NCI-H1694 (cell line): ENCODE data around the gene AMER3.
"Not testable (repeated sequence)": the region's sequence is repeated elsewhere in the genome, so short reads cannot be mapped to it uniquely, and the experiment has no call there.

ENCODE experiments used
- DNase-seq: peaks from one replicate; lab custom pipeline; 2025; lab: John Stamatoyannopoulos, UW

The AMER3 gene, protein sequence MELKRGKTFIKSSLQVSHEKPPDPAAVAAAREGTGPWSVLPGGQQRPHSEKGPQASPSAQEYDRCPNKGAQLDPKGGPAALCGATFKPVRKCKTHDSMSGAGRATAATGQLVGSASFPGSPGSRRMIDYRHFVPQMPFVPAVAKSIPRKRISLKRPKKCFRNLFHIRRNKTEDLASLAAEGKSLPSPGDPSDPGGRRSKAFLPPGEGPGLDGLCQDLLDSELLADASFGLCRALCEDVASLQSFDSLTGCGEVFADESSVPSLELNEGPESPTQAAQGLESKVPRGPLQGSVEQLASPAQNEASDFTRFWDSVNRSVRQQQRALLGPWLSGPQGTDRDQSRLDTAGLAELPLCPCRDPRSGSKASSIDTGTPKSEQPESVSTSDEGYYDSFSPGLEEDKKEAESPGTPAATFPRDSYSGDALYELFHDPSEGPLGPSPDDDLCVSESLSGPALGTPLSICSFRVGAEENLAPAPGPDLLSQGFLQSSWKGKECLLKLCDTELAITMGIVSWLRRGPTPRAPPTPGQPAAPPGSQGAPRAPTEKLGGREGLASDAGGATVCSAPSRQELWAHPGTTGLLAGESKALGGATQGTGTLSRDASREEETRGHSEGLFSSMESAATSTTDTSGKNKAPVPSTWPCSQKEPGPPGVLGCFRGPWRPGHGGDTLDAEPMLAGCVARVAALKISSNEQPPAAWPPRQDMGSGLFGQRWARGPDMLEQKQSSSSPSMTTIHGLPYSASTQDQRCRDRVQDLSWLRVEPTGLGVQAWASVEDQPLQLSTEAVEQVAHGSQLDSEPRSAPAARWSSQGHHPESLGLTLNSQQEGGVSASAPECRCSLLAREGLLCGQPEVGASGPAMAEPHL

DNA sequence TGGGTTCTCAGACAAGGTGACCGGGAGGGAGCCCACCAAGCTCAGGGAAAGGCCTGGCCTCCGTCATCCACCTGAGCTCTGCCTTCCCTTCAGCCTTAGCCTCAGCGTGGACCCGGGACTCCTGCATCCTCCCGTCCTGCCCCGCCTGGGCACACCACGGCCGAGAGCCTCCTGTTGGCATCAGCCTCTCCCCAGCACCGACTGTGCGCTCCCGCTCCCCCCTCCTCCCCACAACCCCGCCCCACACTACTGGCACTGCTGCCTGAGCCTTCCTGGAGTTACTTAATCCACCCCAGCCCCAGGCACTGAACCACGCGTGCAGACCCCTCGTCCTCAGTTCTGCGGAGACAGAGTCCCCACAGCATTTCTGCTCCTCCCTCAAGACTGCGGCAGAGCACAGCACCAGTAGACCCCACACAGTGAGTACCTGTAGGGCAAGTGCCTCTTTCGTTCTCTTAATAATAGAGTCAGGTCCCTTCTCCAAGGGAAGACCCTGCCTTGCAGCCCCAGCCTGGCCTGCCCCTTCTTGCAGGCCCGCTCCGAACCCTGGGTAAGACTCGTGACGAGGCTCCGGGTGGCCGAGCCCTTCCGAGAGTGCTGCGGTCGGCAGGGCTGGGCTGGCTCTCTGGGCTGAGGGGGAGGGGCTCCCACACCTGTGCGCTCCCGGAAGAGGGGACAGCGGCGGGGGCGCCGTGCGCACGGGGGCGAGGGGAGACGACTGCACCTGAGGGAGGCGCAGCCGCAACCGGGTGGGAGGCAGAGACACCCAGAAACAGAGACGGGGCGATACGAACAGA lies at the start of gene AMER3:
Gene AMER3 (plus strand): TSS at position 285 of the 797 bp plus-strand sequence. CDS start 6,533 bp downstream, outside the sequence.
- DNase-seq = no peak

DNA sequence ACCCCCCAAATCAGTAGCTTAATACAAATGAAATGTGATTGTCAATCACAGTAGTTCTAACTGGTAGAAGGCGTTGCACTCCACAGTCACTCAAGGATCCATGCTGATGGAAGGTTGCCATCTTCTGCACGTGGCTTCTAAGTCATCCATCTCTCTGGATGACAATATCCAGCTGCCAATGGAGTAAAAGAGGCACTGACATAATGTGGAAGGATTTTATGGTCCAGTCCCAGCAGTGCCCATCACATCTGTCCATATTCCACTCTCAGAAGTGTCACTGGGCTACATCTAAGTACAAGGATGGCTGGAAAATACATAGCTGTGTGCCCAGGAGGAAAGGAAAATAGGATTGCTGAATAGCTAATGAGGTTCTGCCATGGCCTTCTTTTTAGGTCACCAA lies 40.5 kb upstream of the AMER3 start:
- DNase-seq = not testable (repeated sequence)

DNA sequence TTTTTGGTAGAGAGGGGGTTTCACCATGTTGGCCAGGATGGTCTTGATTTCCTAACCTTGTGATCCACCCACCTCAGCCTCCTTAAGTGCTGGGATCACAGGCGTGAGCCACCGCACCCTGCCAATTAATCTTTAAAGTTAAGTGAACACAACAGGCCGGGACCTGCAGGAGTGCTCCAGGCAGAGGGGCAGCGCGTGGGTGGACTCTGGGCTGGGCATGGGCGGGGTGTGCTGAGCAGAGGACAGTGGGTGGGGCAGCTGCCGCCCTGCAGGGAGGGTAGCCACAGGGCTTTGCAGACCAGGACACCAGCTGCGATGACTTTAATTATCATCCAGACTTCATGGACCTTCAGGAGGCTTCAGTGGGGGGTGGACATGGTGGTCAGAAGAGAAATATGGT lies 35.3 kb upstream of the AMER3 start:
- no peak for DNase-seq

DNA sequence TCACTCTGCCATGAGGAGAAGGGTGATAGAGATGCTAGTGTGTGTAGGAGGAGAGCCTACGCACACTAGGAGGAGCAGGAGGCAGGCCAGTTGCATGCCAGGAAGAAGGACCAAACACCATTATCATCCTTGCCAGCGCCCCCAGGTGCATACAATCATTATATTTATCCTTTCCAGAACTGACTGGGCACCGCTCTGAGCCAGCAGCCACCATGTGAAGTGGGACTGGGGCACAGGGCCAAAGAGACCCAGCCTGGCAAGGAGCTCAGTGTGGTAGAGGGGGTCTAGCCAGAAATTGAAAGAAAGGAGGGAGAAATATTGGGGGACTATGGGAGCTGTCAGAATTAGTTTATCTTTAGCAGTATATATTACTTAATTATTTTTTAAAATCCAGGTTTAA lies 34.8 kb upstream of the AMER3 start:
- no peak for DNase-seq

DNA sequence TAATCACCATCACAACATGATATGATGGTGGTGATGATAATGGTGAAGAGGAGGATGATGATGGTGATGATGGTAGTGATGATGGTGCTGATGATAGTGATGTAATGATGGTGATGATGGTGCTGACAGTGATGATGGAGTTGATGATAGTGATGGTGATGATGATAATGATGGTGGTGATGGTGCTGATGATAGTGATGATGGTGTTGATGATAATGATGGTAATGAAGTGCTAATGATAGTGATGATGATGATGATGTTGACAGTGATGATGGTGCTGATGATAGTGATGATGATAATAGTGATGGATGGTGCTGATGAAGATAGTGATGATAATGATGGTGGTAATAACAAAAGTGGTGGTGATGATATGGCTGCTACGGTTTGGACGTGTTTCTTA lies 30.9 kb upstream of the AMER3 start:
- DNase-seq = no peak

DNA sequence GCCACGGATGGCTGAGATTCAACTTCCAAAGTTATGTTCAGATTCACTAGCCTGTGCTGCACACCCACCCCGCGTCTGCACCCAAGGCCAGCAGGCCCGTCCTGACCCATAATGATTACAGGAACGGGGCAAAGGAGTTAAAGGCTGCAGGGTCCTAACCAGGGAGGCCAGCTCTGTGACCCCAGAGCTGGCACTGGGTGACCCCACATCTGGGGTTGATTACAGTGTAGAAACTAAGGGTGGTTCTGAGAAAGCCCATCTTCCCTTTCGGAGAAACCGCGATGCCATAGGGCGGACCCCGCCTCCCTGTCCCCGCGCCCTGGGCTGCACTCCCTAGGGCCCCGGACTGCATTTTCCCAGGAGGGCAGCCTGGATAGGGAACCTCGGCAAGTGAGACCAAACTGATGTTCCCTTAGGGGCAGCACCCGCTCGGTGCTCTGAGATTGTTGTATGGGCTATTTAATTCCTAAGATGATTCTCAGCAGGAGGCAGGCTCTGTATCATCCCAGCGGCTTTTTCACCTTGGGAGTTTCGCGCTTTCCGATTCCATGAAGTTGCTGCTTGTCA lies 28.6 kb upstream of the AMER3 start:
- no peak for DNase-seq

DNA sequence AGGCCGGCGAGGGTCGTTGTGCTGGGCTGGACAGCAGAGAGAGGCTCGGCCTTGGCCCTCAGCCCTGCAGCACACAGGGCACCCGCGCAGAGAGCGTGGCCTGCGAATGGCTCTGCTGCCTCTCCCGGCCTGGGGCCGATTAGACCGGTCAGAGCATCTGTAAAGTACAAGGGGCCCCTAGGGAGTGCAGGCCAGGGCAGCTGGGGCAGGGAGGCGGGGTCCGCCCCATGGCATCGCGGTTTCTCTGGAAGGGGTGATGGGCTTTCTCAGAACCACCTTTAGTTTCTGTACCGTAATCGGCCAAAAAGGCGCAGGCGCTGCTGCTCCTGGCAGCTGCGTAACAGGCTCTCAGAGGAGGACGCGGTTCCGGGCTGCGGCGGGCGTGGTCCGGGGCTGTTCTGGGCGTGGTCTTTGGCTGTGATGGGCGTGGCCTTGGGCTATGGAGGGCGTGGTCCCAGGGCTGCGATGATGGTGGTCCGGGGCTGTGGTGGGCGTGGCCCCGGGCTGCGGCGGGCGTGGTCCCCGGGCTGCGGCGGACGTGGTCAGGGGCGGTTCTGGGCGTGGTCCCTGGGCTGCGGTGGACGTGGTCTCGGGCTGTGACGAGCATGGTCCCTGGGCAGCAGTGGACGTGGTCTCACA lies 27.9 kb upstream of the AMER3 start:
- no peak for DNase-seq

DNA sequence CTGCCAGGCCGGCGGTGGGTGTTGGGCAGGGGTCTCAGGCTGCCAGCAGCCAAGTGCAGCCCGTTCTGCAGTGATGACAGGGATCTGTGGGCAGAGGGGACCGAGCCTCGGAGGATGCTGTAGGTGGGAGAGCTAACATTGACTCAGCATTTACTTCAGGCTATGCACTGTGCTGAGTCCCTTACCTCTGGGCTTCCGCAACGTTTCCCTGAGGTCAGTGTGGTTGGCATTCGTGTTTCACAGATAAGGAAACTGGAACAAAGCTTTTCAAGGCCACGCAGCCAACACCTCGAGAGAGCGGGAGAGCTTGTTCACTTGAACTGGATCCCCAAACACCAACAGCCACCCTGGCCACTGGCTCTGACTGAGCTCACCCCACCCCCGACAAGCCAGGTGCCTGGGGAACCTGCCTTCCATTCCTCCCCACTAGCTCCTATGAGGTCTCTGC lies 27.3 kb upstream of the AMER3 start:
- DNase-seq = no peak

DNA sequence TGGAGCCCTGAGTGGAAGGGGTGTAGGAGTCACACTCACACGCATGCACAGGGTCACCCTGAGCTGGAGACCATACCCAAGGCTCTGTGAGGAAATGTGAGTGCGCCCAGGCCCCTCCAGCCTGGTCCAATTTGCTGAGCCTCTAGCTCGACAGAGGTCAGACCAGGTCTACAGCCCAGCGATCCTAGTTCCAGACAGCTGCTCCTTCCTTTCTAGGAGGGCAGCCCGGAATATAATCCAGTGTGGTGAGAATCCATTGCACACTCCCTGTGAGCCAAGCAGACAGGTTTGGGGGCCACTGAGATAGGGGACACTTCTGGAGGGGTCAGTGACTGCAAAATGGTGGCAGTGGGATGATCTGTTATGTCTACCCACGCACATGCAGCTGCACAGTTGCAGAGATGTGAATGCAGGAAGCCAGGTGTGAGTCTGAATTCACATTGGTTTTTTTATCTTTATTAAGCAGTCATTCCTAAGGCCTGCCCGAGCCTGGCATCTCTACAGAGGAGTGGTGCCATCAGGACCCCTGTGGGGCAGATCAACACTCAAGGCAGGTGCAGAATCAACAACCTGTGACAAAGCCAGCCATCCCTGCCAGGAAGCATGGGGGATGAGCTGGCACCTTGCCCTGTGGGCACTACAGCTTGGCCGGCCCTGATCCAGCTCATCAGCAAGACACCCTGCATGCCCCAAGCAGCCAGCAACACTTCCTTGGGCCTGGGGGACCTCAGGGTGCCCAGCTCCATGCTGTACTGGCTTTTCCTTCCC lies 26.6 kb upstream of the AMER3 start, which contains the start of gene GPR148:
Gene GPR148 (plus strand): TSS at position 522 of the 768 bp plus-strand sequence. CDS start 82 bp downstream, at position 604.
- no peak for DNase-seq

DNA sequence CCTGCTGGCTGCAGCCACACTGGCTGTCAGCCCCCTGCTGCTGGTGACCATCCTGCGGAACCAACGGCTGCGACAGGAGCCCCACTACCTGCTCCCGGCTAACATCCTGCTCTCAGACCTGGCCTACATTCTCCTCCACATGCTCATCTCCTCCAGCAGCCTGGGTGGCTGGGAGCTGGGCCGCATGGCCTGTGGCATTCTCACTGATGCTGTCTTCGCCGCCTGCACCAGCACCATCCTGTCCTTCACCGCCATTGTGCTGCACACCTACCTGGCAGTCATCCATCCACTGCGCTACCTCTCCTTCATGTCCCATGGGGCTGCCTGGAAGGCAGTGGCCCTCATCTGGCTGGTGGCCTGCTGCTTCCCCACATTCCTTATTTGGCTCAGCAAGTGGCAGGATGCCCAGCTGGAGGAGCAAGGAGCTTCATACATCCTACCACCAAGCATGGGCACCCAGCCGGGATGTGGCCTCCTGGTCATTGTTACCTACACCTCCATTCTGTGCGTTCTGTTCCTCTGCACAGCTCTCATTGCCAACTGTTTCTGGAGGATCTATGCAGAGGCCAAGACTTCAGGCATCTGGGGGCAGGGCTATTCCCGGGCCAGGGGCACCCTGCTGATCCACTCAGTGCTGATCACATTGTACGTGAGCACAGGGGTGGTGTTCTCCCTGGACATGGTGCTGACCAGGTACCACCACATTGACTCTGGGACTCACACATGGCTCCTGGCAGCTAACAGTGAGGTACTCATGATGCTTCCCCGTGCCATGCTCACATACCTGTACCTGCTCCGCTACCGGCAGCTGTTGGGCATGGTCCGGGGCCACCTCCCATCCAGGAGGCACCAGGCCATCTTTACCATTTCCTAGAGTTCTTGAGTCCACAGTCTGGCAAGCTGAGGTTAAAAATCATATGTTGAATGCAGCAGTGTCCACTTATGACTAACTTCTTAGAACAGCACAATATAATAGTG lies 25.7 kb upstream of the AMER3 start:
- DNase-seq = no peak

DNA sequence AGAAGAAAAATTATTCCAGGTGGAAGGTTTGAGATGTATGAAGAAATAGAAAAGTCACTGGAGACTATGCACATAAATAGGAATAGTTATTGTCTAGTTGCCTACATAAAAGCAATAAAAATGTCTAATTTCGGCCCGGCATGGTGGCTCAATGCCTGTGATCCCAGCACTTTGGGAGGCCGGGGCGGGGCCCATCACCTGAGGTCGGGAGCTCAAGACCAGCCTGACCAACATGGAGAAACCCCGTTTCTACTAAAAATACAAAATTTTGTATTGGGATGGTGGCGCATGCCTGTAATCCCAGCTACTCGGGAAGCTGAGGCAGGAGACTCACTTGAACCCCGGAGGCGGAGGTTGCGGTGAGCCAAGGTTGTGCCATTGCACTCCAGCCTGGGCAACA lies 23.1 kb upstream of the AMER3 start:
- not testable (repeated sequence) for DNase-seq

DNA sequence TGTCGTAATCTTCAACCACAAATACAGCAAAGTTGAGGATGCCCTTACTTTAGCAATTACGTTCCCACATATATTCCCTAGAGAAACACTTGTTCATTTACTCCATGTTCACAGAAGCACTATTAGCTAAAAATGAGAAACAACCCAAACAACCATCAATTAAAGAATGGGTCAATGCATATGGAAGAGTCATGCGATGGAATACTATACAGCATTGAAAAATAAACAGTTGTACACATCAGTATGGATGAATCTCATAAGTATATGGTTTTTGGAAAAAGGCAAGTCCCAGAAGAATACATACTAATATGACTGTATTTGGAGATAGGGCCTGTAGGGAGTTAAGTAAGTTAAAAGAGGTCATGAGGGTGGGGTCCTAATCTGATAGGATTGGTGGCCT lies 20.1 kb upstream of the AMER3 start:
- no peak for DNase-seq

DNA sequence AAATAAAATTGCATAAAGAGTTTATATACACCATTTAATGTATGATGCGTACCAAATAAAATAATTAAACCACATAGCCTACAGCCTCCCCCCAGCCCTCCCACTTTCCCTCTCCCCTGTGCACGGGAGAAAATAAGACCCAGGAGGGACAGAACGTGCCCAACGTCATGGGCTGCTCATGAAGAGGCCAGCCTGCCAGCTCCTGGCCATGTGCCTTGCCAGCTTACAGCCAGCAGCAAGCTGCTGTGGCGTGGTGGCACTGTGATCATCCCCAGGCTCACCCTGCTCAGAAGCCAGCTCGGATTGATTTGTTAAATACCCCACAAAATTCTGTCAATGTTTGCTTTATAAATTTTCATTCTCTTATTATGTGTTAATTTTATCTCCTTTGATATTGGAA lies 18.9 kb upstream of the AMER3 start:
- DNase-seq = peak; percentile 22

DNA sequence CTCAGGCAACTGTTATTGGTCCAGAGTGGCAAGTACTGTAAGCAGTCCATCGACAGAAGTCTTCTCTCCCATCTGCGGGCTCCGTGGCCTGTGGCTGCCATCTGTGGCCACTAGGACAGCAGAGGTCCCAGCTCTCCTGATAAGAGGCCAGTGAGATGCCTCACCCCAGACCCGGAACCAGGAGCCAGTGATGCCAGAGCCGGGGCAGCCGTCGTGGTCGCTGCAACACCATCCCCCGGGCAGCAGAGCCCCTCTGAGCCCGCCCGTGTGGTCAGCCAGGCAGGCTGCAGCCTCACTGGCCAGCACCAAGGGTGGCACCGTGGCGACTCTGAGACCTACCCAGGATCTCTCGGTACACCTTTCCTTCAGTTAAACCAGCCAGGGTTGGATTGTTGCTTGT lies 17.7 kb upstream of the AMER3 start:
- no peak for DNase-seq

DNA sequence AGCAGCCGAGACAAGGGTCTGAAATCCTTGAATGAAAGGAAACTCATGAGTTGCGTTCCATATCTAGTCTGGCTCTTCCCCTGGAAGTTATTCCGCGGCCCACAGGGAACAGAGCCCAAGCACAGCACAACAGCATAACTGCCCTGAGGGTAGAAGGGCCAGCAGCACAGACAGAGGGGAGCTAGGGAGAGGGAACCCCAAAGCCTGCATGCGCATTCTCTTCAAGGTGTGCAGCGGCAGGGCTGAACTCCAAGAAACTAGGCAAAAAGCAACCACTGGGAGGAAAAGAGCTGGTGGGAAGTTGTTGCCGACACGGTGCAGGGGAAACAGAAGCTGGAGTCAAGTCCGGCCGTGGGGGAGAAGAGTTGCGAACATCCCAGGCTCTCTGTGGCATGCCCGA lies 14.7 kb upstream of the AMER3 start:
- no peak for DNase-seq

DNA sequence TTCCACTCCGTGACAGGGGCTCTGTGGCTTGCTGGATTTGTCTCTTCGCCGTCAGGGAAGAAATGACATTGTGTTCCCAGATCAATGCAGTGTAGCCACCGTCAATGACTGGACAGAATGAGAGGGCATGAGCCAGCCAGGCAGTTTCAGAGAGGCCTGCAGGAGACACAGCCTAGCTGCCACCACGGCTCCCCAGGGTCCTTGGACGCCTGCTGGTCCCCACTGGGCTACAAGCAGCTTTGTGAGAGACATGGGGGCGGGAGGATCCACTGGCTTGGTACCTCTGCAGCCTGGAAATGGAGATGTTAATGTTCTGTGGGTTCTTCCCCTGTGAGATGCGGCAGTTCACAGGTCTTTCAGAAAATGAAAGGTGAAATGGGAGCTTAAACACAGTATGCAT lies 12.1 kb upstream of the AMER3 start:
- DNase-seq = no peak

DNA sequence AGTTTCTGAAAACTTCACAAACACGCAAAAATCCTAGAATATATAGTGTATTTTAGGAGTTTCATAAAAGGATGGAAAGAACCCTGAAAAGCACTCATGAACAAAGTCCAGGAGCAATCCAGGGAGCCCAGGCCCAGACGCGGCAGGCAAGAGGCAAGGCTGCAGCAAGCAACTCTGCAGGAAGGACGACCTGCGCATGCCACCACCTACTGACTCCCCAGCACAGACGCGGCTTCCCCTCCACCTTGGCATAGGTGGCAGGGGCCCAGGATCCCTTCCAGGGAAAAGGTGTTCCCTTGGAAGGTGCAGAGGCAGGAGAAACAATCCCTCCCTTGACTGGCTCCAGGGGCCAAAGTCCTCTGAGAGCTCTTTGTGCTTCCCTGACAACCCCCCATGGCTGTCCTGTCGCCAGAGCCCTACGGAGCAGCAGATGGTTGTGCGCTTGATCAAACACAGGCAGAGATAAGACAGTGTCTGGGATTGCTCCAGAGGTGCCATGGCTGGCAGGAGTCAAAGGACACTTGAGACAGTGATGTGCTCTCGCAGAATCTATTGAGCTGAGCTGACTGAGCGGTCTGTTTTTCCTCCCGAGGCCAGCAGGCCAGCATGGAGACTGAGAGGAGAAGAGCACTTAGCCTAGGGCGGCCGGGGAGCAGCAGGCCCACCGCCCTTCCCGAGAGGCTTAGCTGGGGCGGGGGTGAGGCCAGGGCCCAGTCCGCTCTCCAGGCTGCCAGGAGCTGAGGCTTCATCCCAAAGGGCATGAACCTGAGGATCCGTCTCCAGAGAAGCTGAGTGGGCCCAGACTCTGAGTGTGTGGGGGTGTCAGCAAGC lies 10.8 kb upstream of the AMER3 start:
- peak; percentile 46 for DNase-seq

DNA sequence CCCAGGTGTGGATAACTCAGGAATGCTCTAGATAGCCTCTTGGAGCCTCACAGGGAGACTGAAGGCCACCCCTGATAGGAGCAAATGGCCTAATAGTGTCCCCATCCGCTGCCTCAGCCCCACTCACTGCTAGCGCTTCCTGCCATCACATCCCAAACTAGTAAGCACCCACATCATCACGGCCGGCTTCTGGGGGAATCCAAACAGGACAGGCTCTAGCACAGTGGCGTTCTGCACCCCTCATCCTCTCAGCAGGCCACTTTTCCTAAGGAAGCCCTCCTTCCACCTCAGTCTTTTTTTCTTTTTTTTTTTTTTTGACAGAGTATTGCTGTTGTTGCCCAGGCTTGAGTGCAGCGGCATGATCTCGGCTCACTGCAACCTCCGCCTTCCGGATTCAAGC lies 6.3 kb upstream of the AMER3 start:
- DNase-seq = no peak
